Osteoblast (primary cell): ENCODE data around the gene NAMPT. TPM values are rescaled to one million over a fixed set of nuclear protein-coding genes. Genes with fewer than 3 reads are reported as not detected.

Source experiments
- DNase-seq: peaks from one replicate; pipeline ENCODE4 v3.0.0; 2011; ENCODE audit warnings: low spot score, mixed read lengths; ENCODE audit not compliant: insufficient read length; ENCODE audit errors: missing footprints
- H2AFZ ChIP-seq: 2 replicates; pipeline ENCODE4 v1.6.0; 2011; ENCODE audit warnings: mild to moderate bottlenecking, low read length
- H3K27ac ChIP-seq: 2 replicates; pipeline ENCODE4 v1.5.1; 2011; ENCODE audit warnings: mild to moderate bottlenecking, low read depth, low read length, moderate library complexity
- H3K27me3 ChIP-seq: 2 replicates; pipeline ENCODE4 v1.6.0; 2012; ENCODE audit warnings: mild to moderate bottlenecking, control low read depth, inconsistent platforms, low read length, moderate library complexity; ENCODE audit not compliant: insufficient read depth
- H3K36me3 ChIP-seq: 2 replicates; pipeline ENCODE4 v1.5.1; 2011; ENCODE audit warnings: mild to moderate bottlenecking, low read length, control low read depth, moderate library complexity; ENCODE audit not compliant: insufficient read depth
- H3K4me1 ChIP-seq: 2 replicates; pipeline ENCODE4 v1.5.1; 2011; ENCODE audit warnings: mild to moderate bottlenecking, low read length, control low read depth, moderate library complexity; ENCODE audit not compliant: insufficient read depth
- H3K4me2 ChIP-seq: 2 replicates; pipeline ENCODE4 v1.6.0; 2011; ENCODE audit warnings: mild to moderate bottlenecking, low read length; ENCODE audit not compliant: insufficient read depth
- H3K4me3 ChIP-seq: fragments of 200-600 bp; sonication (generic); 3 replicates; pipeline ENCODE4 v1.5.1; 2012; ENCODE audit warnings: mild to moderate bottlenecking, low read length, inconsistent platforms; ENCODE audit not compliant: insufficient read depth
- H3K79me2 ChIP-seq: 2 replicates; pipeline ENCODE4 v1.6.0; 2012; ENCODE audit warnings: mild to moderate bottlenecking, low read length, control low read depth, inconsistent platforms; ENCODE audit not compliant: insufficient read depth
- H3K9me3 ChIP-seq: 2 replicates; pipeline ENCODE4 v1.5.1; 2011; ENCODE audit warnings: low read depth, low read length, control low read depth
- H4K20me1 ChIP-seq: 2 replicates; pipeline ENCODE4 v1.6.0; 2012; ENCODE audit warnings: mild to moderate bottlenecking, low read length, control low read depth; ENCODE audit not compliant: insufficient read depth
- CTCF ChIP-seq: IDR thresholded peaks from 2 replicates; pipeline ENCODE4 v1.5.1; 2011; ENCODE audit warnings: mild to moderate bottlenecking, low read depth, low read length, moderate library complexity; ENCODE audit errors: extremely low read depth
- total RNA-seq: library from RNA; depleted of rRNA; stranded (reverse); fragments of >200 nt; gene quantifications from 2 replicates; pipeline ENCODE4 v1.2.3, GENCODE V29; 2012

The NAMPT gene
- total RNA-seq, 1 donor: 55.0 TPM

- Histone ChIP-seq H4K20me1 (peaks cover 27% of the 10 kb centered on the region), H3K79me2 (peaks cover 60% of the 10 kb centered on the region), H3K4me2 (no peak overlapping the region), H3K27ac (no peak overlapping the region), H3K4me3 (no peak overlapping the region), H3K4me1 (peaks cover 9% of the 10 kb centered on the region), H3K36me3 (no peaks in the 10 kb centered on the region), H3K9me3 (no peaks in the 10 kb centered on the region), H2AFZ (no peak overlapping the region), H3K27me3 (no peaks in the 10 kb centered on the region)
- TF ChIP-seq CTCF: no peak
- peak; percentile 13 for DNase-seq
These were observed 3.0 kb downstream of the NAMPT start for GRCh38 chr7:106281585-106282318.

- Histone ChIP-seq H3K4me2 (no peak overlapping the region), H2AFZ (no peak overlapping the region), H3K9me3 (no peaks in the 10 kb centered on the region), H3K36me3 (no peaks in the 10 kb centered on the region), H3K4me1 (peaks cover 9% of the 10 kb centered on the region), H4K20me1 (peaks cover 27% of the 10 kb centered on the region), H3K4me3 (no peak overlapping the region), H3K27ac (no peak overlapping the region), H3K27me3 (no peaks in the 10 kb centered on the region), H3K79me2 (peaks cover 63% of the 10 kb centered on the region)
- DNase-seq: no peak
- TF ChIP-seq CTCF: no peak
These were observed 3.7 kb downstream of the NAMPT start for GRCh38 chr7:106281127-106281526.

GRCh38 chr7:106279425-106280197, 5.2 kb downstream of the NAMPT start:
- H3K79me2 ChIP-seq: peaks cover 63% of the 10 kb centered on the region
- H3K9me3 ChIP-seq: no peaks in the 10 kb centered on the region
- H3K4me1 ChIP-seq: peaks cover 7% of the 10 kb centered on the region
- no peak for TF ChIP-seq CTCF
- H2AFZ ChIP-seq: no peak overlapping the region
- H3K36me3 ChIP-seq: peaks cover 9% of the 10 kb centered on the region
- H3K27me3 ChIP-seq: no peaks in the 10 kb centered on the region
- no peak overlapping the region for H3K4me3 ChIP-seq
- H4K20me1 ChIP-seq: peaks cover 27% of the 10 kb centered on the region
- DNase-seq: no peak
- H3K4me2 ChIP-seq: no peak overlapping the region
- no peak overlapping the region for H3K27ac ChIP-seq

GRCh38 chr7:106278695-106279094, 6.1 kb downstream of the NAMPT start:
- H3K4me3 ChIP-seq: no peak overlapping the region
- H3K4me1 ChIP-seq: peaks cover 4% of the 10 kb centered on the region
- TF ChIP-seq CTCF: no peak
- no peak overlapping the region for H3K27ac ChIP-seq
- no peak overlapping the region for H3K4me2 ChIP-seq
- peaks cover 60% of the 10 kb centered on the region for H3K79me2 ChIP-seq
- no peaks in the 10 kb centered on the region for H3K9me3 ChIP-seq
- peaks cover 9% of the 10 kb centered on the region for H3K36me3 ChIP-seq
- H2AFZ ChIP-seq: no peak overlapping the region
- peaks cover 27% of the 10 kb centered on the region for H4K20me1 ChIP-seq
- H3K27me3 ChIP-seq: no peaks in the 10 kb centered on the region
- no peak for DNase-seq
